ENCODE results near the gene TMBIM1. TPM values are rescaled to one million over a fixed set of nuclear protein-coding genes. Genes with fewer than 3 reads are reported as not detected.
"Not testable (repeated sequence)": the region's sequence is repeated elsewhere in the genome, so short reads cannot be mapped to it uniquely, and the experiment has no call there.

Gene TMBIM1
- total RNA-seq, 5 donors from 2014 or later (not counting 1 experiment from before 2014, with no cell fraction given), result 78.8 to 166 (median 144) TPM

GRCh38 chr2:218313356-218313755, 21.1 kb upstream of the TMBIM1 start:
- no peaks in the 10 kb centered on the region for H3K36me3 Mint-ChIP-seq
- H3K4me3 ChIP-seq (ENCODE audit: control insufficient read depth in 1 of 2, extremely low read depth in 1 of 2, low read length in 1 of 2), result no peak overlapping the region
- no peak overlapping the region for H3K4me3 Mint-ChIP-seq
- peaks cover 27 to 41% (median 31%) of the 10 kb centered on the region in 3 donors for H3K4me1 Mint-ChIP-seq
- H3K27me3 ChIP-seq (replicated peaks in 1 of 2; ENCODE audit: control insufficient read depth in 2 of 2, extremely low read depth in 1 of 2, insufficient read depth in 2 of 2, low read length in 1 of 2), result no peaks in the 10 kb centered on the region
- ChIA-PET CTCF (interaction anchor here in 1 of 2 donors (0.8 kb wide), 1 partner anchor 23 kb away, joined by 4 read pairs; no protein-coding TSS in a partner anchor), POLR2A (no interaction called here)
- no peak overlapping the region for H3K27ac ChIP-seq (ENCODE audit: low read length)
- H3K36me3 ChIP-seq (ENCODE audit: control insufficient read depth in 2 of 2, extremely low read depth in 1 of 2, insufficient read depth in 1 of 2, low read length in 1 of 2), result no peaks in the 10 kb centered on the region
- no CpG with 5 or more reads among the region's 1 CpG for WGBS (ENCODE audit: insufficient coverage)
- DNase-seq (no peak), ATAC-seq (replicated peaks in 1 of 4) (no peak)
- H3K9me3 Mint-ChIP-seq, result peaks cover 0 to 3% (median 0%) of the 10 kb centered on the region in 3 donors
- H3K9me3 ChIP-seq, result no peaks in the 10 kb centered on the region
- peaks cover 22 to 24% of the 10 kb centered on the region in 2 experiments for H3K4me1 ChIP-seq (ENCODE audit: control insufficient read depth in 1 of 2, extremely low read depth in 1 of 2, insufficient read depth in 2 of 2, low read length in 2 of 2)
- H3K27me3 Mint-ChIP-seq, result no peaks in the 10 kb centered on the region
- H3K27ac Mint-ChIP-seq, result peak overlapping the region; percentile 28 to 31

- Mint-ChIP-seq H3K9me3 (peaks cover 0 to 1% (median 0%) of the 10 kb centered on the region in 3 donors), H3K36me3 (no peaks in the 10 kb centered on the region), H3K4me1 (peaks cover 22 to 36% (median 27%) of the 10 kb centered on the region in 3 donors), H3K4me3 (no peak overlapping the region), H3K27me3 (peaks cover 0 to 5% of the 10 kb centered on the region in 2 donors), H3K27ac (peak overlapping the region in 1 of 2 donors; percentile 66)
- ATAC-seq (replicated peaks in 1 of 4) (no peak), DNase-seq (no peak)
- POLR2A ChIA-PET, result no interaction called here
- Histone ChIP-seq H3K4me3 (ENCODE audit: control insufficient read depth in 1 of 2, extremely low read depth in 1 of 2, low read length in 1 of 2) (no peak overlapping the region), H3K27ac (ENCODE audit: low read length) (no peak overlapping the region), H3K9me3 (no peaks in the 10 kb centered on the region), H3K4me1 (ENCODE audit: control insufficient read depth in 1 of 2, extremely low read depth in 1 of 2, insufficient read depth in 2 of 2, low read length in 2 of 2) (peaks cover 14 to 15% of the 10 kb centered on the region in 2 experiments), H3K27me3 (replicated peaks in 1 of 2; ENCODE audit: control insufficient read depth in 2 of 2, extremely low read depth in 1 of 2, insufficient read depth in 2 of 2, low read length in 1 of 2) (peaks cover 0 to 3% of the 10 kb centered on the region in 2 experiments), H3K36me3 (ENCODE audit: control insufficient read depth in 2 of 2, extremely low read depth in 1 of 2, insufficient read depth in 1 of 2, low read length in 1 of 2) (no peaks in the 10 kb centered on the region)
- no CpG with 5 or more reads among the region's 2 CpGs for WGBS (ENCODE audit: insufficient coverage)
- CTCF ChIA-PET, result interaction anchor here in 1 of 2 donors (0.6 to 1.0 kb wide), 2 partner anchors 11 to 20 kb away, joined by 3 read pairs; no protein-coding TSS in a partner anchor
Observed at GRCh38 chr2:218312267-218312756, 20.0 kb upstream of the TMBIM1 start.

GRCh38 chr2:218311541-218312266, 19.4 kb upstream of the TMBIM1 start:
- ATAC-seq (replicated peaks in 1 of 4); H3K36me3 ChIP-seq (ENCODE audit: control insufficient read depth in 2 of 2, extremely low read depth in 1 of 2, insufficient read depth in 1 of 2, low read length in 1 of 2); H3K27ac ChIP-seq (ENCODE audit: low read length); H3K4me3 Mint-ChIP-seq; POLR2A ChIA-PET; H3K4me3 ChIP-seq (ENCODE audit: control insufficient read depth in 1 of 2, extremely low read depth in 1 of 2, low read length in 1 of 2); H3K9me3 ChIP-seq; H3K27me3 Mint-ChIP-seq; H3K27me3 ChIP-seq (replicated peaks in 1 of 2; ENCODE audit: control insufficient read depth in 2 of 2, extremely low read depth in 1 of 2, insufficient read depth in 2 of 2, low read length in 1 of 2); H3K4me1 ChIP-seq (ENCODE audit: control insufficient read depth in 1 of 2, extremely low read depth in 1 of 2, insufficient read depth in 2 of 2, low read length in 2 of 2); H3K9me3 Mint-ChIP-seq; H3K36me3 Mint-ChIP-seq; DNase-seq: not testable (repeated sequence)
- WGBS (ENCODE audit: insufficient coverage), result no CpG with 5 or more reads among the region's 11 CpGs
- Mint-ChIP-seq H3K27ac (peak overlapping the region; percentile 39 to 66), H3K4me1 (peaks cover 16 to 32% (median 21%) of the 10 kb centered on the region in 3 donors)
- CTCF ChIA-PET, result interaction anchor here in 1 of 2 donors (1.0 kb wide), 1 partner anchor 10 kb away, joined by 3 read pairs; no protein-coding TSS in a partner anchor

- ChIA-PET CTCF (no interaction called here), POLR2A (no interaction called here)
- DNase-seq (no peak), ATAC-seq (replicated peaks in 1 of 4) (no peak)
- H3K9me3 ChIP-seq, result no peaks in the 10 kb centered on the region
- Mint-ChIP-seq H3K27ac (peak overlapping the region in 1 of 2 donors; percentile 41), H3K36me3 (no peaks in the 10 kb centered on the region), H3K27me3 (peaks cover 0 to 5% of the 10 kb centered on the region in 2 donors), H3K4me1 (peaks cover 11 to 25% (median 14%) of the 10 kb centered on the region in 3 donors), H3K4me3 (no peak overlapping the region), H3K9me3 (no peaks in the 10 kb centered on the region)
- H3K36me3 ChIP-seq (ENCODE audit: control insufficient read depth in 2 of 2, extremely low read depth in 1 of 2, insufficient read depth in 1 of 2, low read length in 1 of 2), result no peaks in the 10 kb centered on the region
- peaks cover 4 to 6% of the 10 kb centered on the region in 2 experiments for H3K4me1 ChIP-seq (ENCODE audit: control insufficient read depth in 1 of 2, extremely low read depth in 1 of 2, insufficient read depth in 2 of 2, low read length in 2 of 2)
- peaks cover 0 to 3% of the 10 kb centered on the region in 2 experiments for H3K27me3 ChIP-seq (replicated peaks in 1 of 2; ENCODE audit: control insufficient read depth in 2 of 2, extremely low read depth in 1 of 2, insufficient read depth in 2 of 2, low read length in 1 of 2)
- 98% methylated on average over 8 of the region's 11 CpGs for WGBS (ENCODE audit: insufficient coverage)
- H3K4me3 ChIP-seq (ENCODE audit: control insufficient read depth in 1 of 2, extremely low read depth in 1 of 2, low read length in 1 of 2), result no peak overlapping the region
- no peak overlapping the region for H3K27ac ChIP-seq (ENCODE audit: low read length)
Observed at GRCh38 chr2:218310853-218311540, 18.7 kb upstream of the TMBIM1 start.

- Histone ChIP-seq H3K27me3 (replicated peaks in 1 of 2; ENCODE audit: control insufficient read depth in 2 of 2, extremely low read depth in 1 of 2, insufficient read depth in 2 of 2, low read length in 1 of 2) (peaks cover 0 to 3% of the 10 kb centered on the region in 2 experiments), H3K9me3 (no peaks in the 10 kb centered on the region), H3K4me1 (ENCODE audit: control insufficient read depth in 1 of 2, extremely low read depth in 1 of 2, insufficient read depth in 2 of 2, low read length in 2 of 2) (no peaks in the 10 kb centered on the region), H3K36me3 (ENCODE audit: control insufficient read depth in 2 of 2, extremely low read depth in 1 of 2, insufficient read depth in 1 of 2, low read length in 1 of 2) (no peaks in the 10 kb centered on the region), H3K4me3 (ENCODE audit: control insufficient read depth in 1 of 2, extremely low read depth in 1 of 2, low read length in 1 of 2) (no peak overlapping the region), H3K27ac (ENCODE audit: low read length) (no peak overlapping the region)
- no peak overlapping the region for H3K4me3 Mint-ChIP-seq
- 82% methylated on average over 2 of the region's 6 CpGs for WGBS (ENCODE audit: insufficient coverage)
- peaks cover 4 to 14% (median 7%) of the 10 kb centered on the region in 3 donors for H3K4me1 Mint-ChIP-seq
- CTCF ChIA-PET, result interaction anchor here in 1 of 2 donors (0.8 kb wide), 1 partner anchor 15 kb away, joined by 3 read pairs; no protein-coding TSS in a partner anchor
- no peaks in the 10 kb centered on the region for H3K36me3 Mint-ChIP-seq
- H3K9me3 Mint-ChIP-seq, result no peaks in the 10 kb centered on the region
- peaks cover 0 to 5% of the 10 kb centered on the region in 2 donors for H3K27me3 Mint-ChIP-seq
- DNase-seq (no peak), ATAC-seq (replicated peaks in 1 of 4) (no peak)
- H3K27ac Mint-ChIP-seq, result no peak overlapping the region
- POLR2A ChIA-PET, result no interaction called here
Observed at GRCh38 chr2:218307415-218308090, 15.2 kb upstream of the TMBIM1 start.
